Activated B cell treated with CpG ODN at 0.5 μM for 24 hours (primary cell): ENCODE measurements around the gene CD2AP. TPM values are rescaled to one million over a fixed set of nuclear protein-coding genes. Genes with fewer than 3 reads are reported as not detected.

Experiments used
- ATAC-seq: fragments of 200-7000 bp; cut with Tn5 transposase; one replicate; pipeline ENCODE4 v1.10.0; 2021; ENCODE audit warnings: low read depth, mild to moderate bottlenecking, moderate library complexity
- CTCF ChIA-PET: fragments of 350-600 bp; sonication (Branson Sonifier 250); formaldehyde crosslinking; loops from one replicate; lab custom pipeline; 2021; ENCODE audit warnings: antibody characterized with exemption; lab: Charles Lee
- POLR2A ChIA-PET: fragments of 350-600 bp; sonication (Branson Sonifier 250); formaldehyde crosslinking; loops from one replicate; lab custom pipeline; 2021; ENCODE audit warnings: antibody characterized with exemption; lab: Charles Lee
- DNase-seq: peaks from one replicate; pipeline ENCODE4 v3.0.0; 2022
- H3K27ac Mint-ChIP-seq: one replicate; pipeline ENCODE4 v1.8.0; 2020; ENCODE audit warnings: mixed read lengths
- H3K27me3 Mint-ChIP-seq: one replicate; pipeline ENCODE4 v1.8.0; 2021; ENCODE audit warnings: mixed read lengths
- H3K36me3 Mint-ChIP-seq: one replicate; pipeline ENCODE4 v1.8.0; 2021; ENCODE audit warnings: low read depth, mixed read lengths
- H3K4me1 Mint-ChIP-seq: one replicate; pipeline ENCODE4 v1.8.0; 2021; ENCODE audit warnings: mixed read lengths
- H3K4me3 Mint-ChIP-seq: one replicate; pipeline ENCODE4 v1.8.0; 2020; ENCODE audit warnings: mild to moderate bottlenecking, mixed read lengths
- H3K9me3 Mint-ChIP-seq: one replicate; pipeline ENCODE4 v1.8.0; 2020; ENCODE audit warnings: mixed read lengths
- CTCF ChIP-seq: fragments of 200-600 bp; IDR thresholded peaks from one replicate; pipeline ENCODE4 v1.8.0; 2022; ENCODE audit warnings: antibody characterized with exemption, mild to moderate bottlenecking
- intact Hi-C: fragments of 100-400 bp; cut with micrococcal nuclease; formaldehyde crosslinking; loops from one replicate; pipeline ENCODE4 v1.15.1; 2024
- total RNA-seq: library from RNA; stranded (reverse); gene quantifications from 2 replicates; pipeline ENCODE4 v1.2.3, GENCODE V29; 2022

Gene CD2AP
- total RNA-seq, 1 donor from 2014 or later, result 34.1 TPM

- H3K27ac Mint-ChIP-seq, result no peak overlapping the region
- ChIA-PET CTCF (interaction anchor here (1.0 to 1.8 kb wide), 2 partner anchors 37 to 179 kb away, joined by 3 to 7 read pairs; no protein-coding TSS in a partner anchor), POLR2A (no interaction called here)
- DNase-seq (no peak), ATAC-seq (no peak)
- intact Hi-C loops, result no loop called here
- H3K36me3 Mint-ChIP-seq, result peaks cover 69% of the 10 kb centered on the region
- peaks cover 10% of the 10 kb centered on the region for H3K4me1 Mint-ChIP-seq
- H3K9me3 Mint-ChIP-seq, result no peaks in the 10 kb centered on the region
- no peak overlapping the region for H3K4me3 Mint-ChIP-seq
- no peak for TF ChIP-seq CTCF
- no peaks in the 10 kb centered on the region for H3K27me3 Mint-ChIP-seq
Observed at GRCh38 chr6:47593979-47594378, 116.4 kb downstream of the CD2AP start.

GRCh38 chr6:47595785-47596184, 118.2 kb downstream of the CD2AP start:
- Mint-ChIP-seq H3K27ac (no peak overlapping the region), H3K4me3 (no peak overlapping the region), H3K4me1 (peaks cover 10% of the 10 kb centered on the region), H3K36me3 (peaks cover 62% of the 10 kb centered on the region), H3K27me3 (no peaks in the 10 kb centered on the region), H3K9me3 (no peaks in the 10 kb centered on the region)
- intact Hi-C loops, result no loop called here
- ChIA-PET POLR2A (no interaction called here), CTCF (interaction anchor here (1.8 kb wide), 1 partner anchor 35 kb away, joined by 7 read pairs; no protein-coding TSS in a partner anchor)
- TF ChIP-seq CTCF, result no peak
- no peak for ATAC-seq
- DNase-seq, result no peak

GRCh38 chr6:47598367-47598766, 120.8 kb downstream of the CD2AP start:
- CTCF ChIA-PET, result no interaction called here
- TF ChIP-seq CTCF, result no peak
- DNase-seq (no peak), ATAC-seq (no peak)
- peaks cover 54% of the 10 kb centered on the region for H3K36me3 Mint-ChIP-seq
- H3K4me3 Mint-ChIP-seq, result no peak overlapping the region
- POLR2A ChIA-PET, result no interaction called here
- no peak overlapping the region for H3K27ac Mint-ChIP-seq
- H3K27me3 Mint-ChIP-seq, result no peaks in the 10 kb centered on the region
- H3K9me3 Mint-ChIP-seq, result no peaks in the 10 kb centered on the region
- H3K4me1 Mint-ChIP-seq, result no peaks in the 10 kb centered on the region
- intact Hi-C loops, result no loop called here

GRCh38 chr6:47599512-47599911, 121.9 kb downstream of the CD2AP start:
- intact Hi-C loops, result no loop called here

GRCh38 chr6:47603227-47603626, 125.6 kb downstream of the CD2AP start:
- Mint-ChIP-seq H3K4me3 (no peak overlapping the region), H3K9me3 (no peaks in the 10 kb centered on the region), H3K27ac (no peak overlapping the region), H3K36me3 (peaks cover 50% of the 10 kb centered on the region), H3K4me1 (no peaks in the 10 kb centered on the region), H3K27me3 (no peaks in the 10 kb centered on the region)
- TF ChIP-seq CTCF, result no peak
- intact Hi-C loops, result loop anchor here (5.0 kb wide), 1 partner anchor 191 kb away; no protein-coding TSS in a partner anchor
- ChIA-PET CTCF (no interaction called here), POLR2A (no interaction called here)
- no peak for DNase-seq
- no peak for ATAC-seq

More at GRCh38 chr6:47599512-47599911, 121.9 kb downstream of the CD2AP start:
- Mint-ChIP-seq H3K27me3 (no peaks in the 10 kb centered on the region), H3K4me3 (no peak overlapping the region), H3K4me1 (no peaks in the 10 kb centered on the region), H3K9me3 (no peaks in the 10 kb centered on the region), H3K27ac (no peak overlapping the region), H3K36me3 (peaks cover 52% of the 10 kb centered on the region)
- ATAC-seq, result no peak
- DNase-seq, result no peak
- ChIA-PET POLR2A (interaction anchor here (0.5 kb wide), 1 partner anchor 89 kb away, joined by 3 read pairs; no protein-coding TSS in a partner anchor), CTCF (no interaction called here)
- no peak for TF ChIP-seq CTCF
